NCI-H1092 treated with DMSO at 0.1 percent for 48 hours (cell line): ENCODE measurements around the gene ARHGEF35.
"Not testable (repeated sequence)": the region's sequence is repeated elsewhere in the genome, so short reads cannot be mapped to it uniquely, and the experiment has no call there.

ENCODE experiments used
- DNase-seq: peaks from one replicate; lab custom pipeline; 2025; lab: John Stamatoyannopoulos, UW

The ARHGEF35 gene

GRCh38 chr7:144178380-144179164, 17.1 kb downstream of the ARHGEF35 start:
- peak; percentile 6 for DNase-seq

- no peak for DNase-seq
Measured at GRCh38 chr7:144174613-144175012, 21.0 kb downstream of the ARHGEF35 start.

- DNase-seq: not testable (repeated sequence)
Measured at GRCh38 chr7:144171594-144172350, 23.9 kb downstream of the ARHGEF35 start.

- DNase-seq: no peak
Measured at GRCh38 chr7:144164784-144165183, 30.8 kb downstream of the ARHGEF35 start.

GRCh38 chr7:144158861-144159260, 36.8 kb downstream of the ARHGEF35 start:
- DNase-seq: no peak

- DNase-seq: no peak
Measured at GRCh38 chr7:144148224-144148827, 47.3 kb downstream of the ARHGEF35 start.

GRCh38 chr7:144144426-144144825, 51.2 kb downstream of the ARHGEF35 start:
- DNase-seq: no peak

GRCh38 chr7:144142187-144142586, 53.4 kb downstream of the ARHGEF35 start:
- DNase-seq: no peak

GRCh38 chr7:144137501-144137900, 58.1 kb downstream of the ARHGEF35 start:
- DNase-seq: no peak
